Trophoblast cell (in vitro differentiated cells and primary cell): ENCODE data around the gene NR5A2.

Experiments used
- DNase-seq, 2 donors: peaks; one replicate each; pipeline ENCODE4 v3.0.0-alpha.2; 2016
- H2AFZ ChIP-seq: 2 replicates; pipeline ENCODE4 v1.6.1; 2013; ENCODE audit warnings: low read length, moderate library complexity, mild to moderate bottlenecking; ENCODE audit not compliant: insufficient read depth, poor library complexity
- H2AK5ac ChIP-seq: 2 replicates; pipeline ENCODE4 v1.6.1; 2013; ENCODE audit warnings: mild to moderate bottlenecking, low read length
- H2BK120ac ChIP-seq: 2 replicates; pipeline ENCODE4 v1.6.1; 2013; ENCODE audit warnings: low read length, mild to moderate bottlenecking, moderate library complexity; ENCODE audit not compliant: insufficient read depth, poor library complexity
- H2BK12ac ChIP-seq: 2 replicates; pipeline ENCODE4 v1.6.1; 2013; ENCODE audit warnings: mild to moderate bottlenecking, low read length, moderate library complexity
- H2BK5ac ChIP-seq: 2 replicates; pipeline ENCODE4 v1.6.1; 2013; ENCODE audit warnings: low read length, low read depth, moderate library complexity, mild to moderate bottlenecking; ENCODE audit not compliant: poor library complexity
- H3K14ac ChIP-seq: 2 replicates; pipeline ENCODE4 v1.6.1; 2013; ENCODE audit warnings: mild to moderate bottlenecking, low read length
- H3K18ac ChIP-seq: 2 replicates; pipeline ENCODE4 v1.6.1; 2013; ENCODE audit warnings: mild to moderate bottlenecking, low read length
- H3K23ac ChIP-seq: 2 replicates; pipeline ENCODE4 v1.6.1; 2013; ENCODE audit warnings: low read length
- H3K27ac ChIP-seq: 2 replicates; pipeline ENCODE4 v1.5.1; 2013; ENCODE audit warnings: low read depth, mild to moderate bottlenecking, inconsistent platforms, low read length, moderate library complexity
- H3K27me3 ChIP-seq: 2 replicates; pipeline ENCODE4 v1.6.1; 2013; ENCODE audit warnings: inconsistent platforms, mild to moderate bottlenecking, low read length, moderate library complexity; ENCODE audit not compliant: insufficient read depth
- H3K36me3 ChIP-seq, 2 experiments: 1 replicate in 1 of 2; 2 replicates in 1 of 2; pipeline ENCODE4 v1.6.1; 2013; ENCODE audit warnings: low read length in 2 of 2, mild to moderate bottlenecking in 2 of 2, moderate library complexity in 1 of 2; ENCODE audit not compliant: insufficient read depth in 2 of 2, control insufficient read depth in 1 of 2
- H3K4ac ChIP-seq: 2 replicates; pipeline ENCODE4 v1.6.1; 2013; ENCODE audit warnings: low read depth, mild to moderate bottlenecking, low read length, moderate library complexity
- H3K4me1 ChIP-seq, 2 experiments: 1 replicate in 1 of 2; 2 replicates in 1 of 2; pipeline ENCODE4 v1.6.1; 2013; ENCODE audit warnings: low read length in 2 of 2, mild to moderate bottlenecking in 2 of 2, moderate library complexity in 1 of 2; ENCODE audit not compliant: insufficient read depth in 2 of 2, control insufficient read depth in 1 of 2
- H3K4me2 ChIP-seq: 2 replicates; pipeline ENCODE4 v1.6.1; 2013; ENCODE audit warnings: inconsistent platforms, mild to moderate bottlenecking, low read length, moderate library complexity
- H3K4me3 ChIP-seq: 2 replicates; pipeline ENCODE4 v1.5.1; 2013; ENCODE audit warnings: mild to moderate bottlenecking, low read depth, low read length, inconsistent platforms
- H3K79me1 ChIP-seq: one replicate; pipeline ENCODE4 v1.6.1; 2013; ENCODE audit warnings: low read length
- H3K79me2 ChIP-seq: 2 replicates; pipeline ENCODE4 v1.6.1; 2013; ENCODE audit warnings: low read length, mild to moderate bottlenecking; ENCODE audit not compliant: control insufficient read depth, insufficient read depth, poor library complexity
- H3K9ac ChIP-seq: 2 replicates; pipeline ENCODE4 v1.6.1; 2013; ENCODE audit warnings: mild to moderate bottlenecking, low read length
- H3K9me3 ChIP-seq: 2 replicates; pipeline ENCODE4 v1.6.1; 2013; ENCODE audit warnings: low read depth, mild to moderate bottlenecking, control low read depth, inconsistent platforms, low read length; ENCODE audit not compliant: insufficient read depth
- H4K12ac ChIP-seq: 2 replicates; pipeline ENCODE4 v1.6.1; 2013; ENCODE audit warnings: low read depth, mild to moderate bottlenecking, low read length, moderate library complexity
- H4K8ac ChIP-seq: 2 replicates; pipeline ENCODE4 v1.6.1; 2013; ENCODE audit warnings: low read depth, mild to moderate bottlenecking, low read length, moderate library complexity
- H4K91ac ChIP-seq: one replicate; pipeline ENCODE4 v1.6.1; 2013; ENCODE audit warnings: low read depth, mild to moderate bottlenecking, low read length, moderate library complexity
- WGBS: extraction: QIAGEN DNeasy Blood & Tissue Kit; methylation state at CpG from one replicate; pipeline ENCODE4 v1.1.7; 2013; ENCODE audit warnings: missing lambda C conversion rate; ENCODE audit not compliant: insufficient read length, insufficient coverage; ENCODE audit errors: extremely low coverage; 5-methylcytosine and 5-hydroxymethylcytosine counted together

Gene NR5A2

GRCh38 chr1:200046115-200046514 is 18.6 kb downstream of the NR5A2 start:
- Histone ChIP-seq H3K4me1 (peaks cover 2 to 8% of the 10 kb centered on the region in 2 experiments), H4K12ac (no peak overlapping the region), H3K36me3 (no peaks in the 10 kb centered on the region), H3K18ac (no peak overlapping the region), H3K9me3 (no peaks in the 10 kb centered on the region), H3K23ac (no peak overlapping the region), H2BK120ac (no peak overlapping the region), H2AFZ (no peak overlapping the region), H3K14ac (no peak overlapping the region), H4K91ac (no peak overlapping the region), H3K27ac (no peak overlapping the region), H3K79me1 (no peaks in the 10 kb centered on the region), H3K4me3 (no peak overlapping the region), H3K4ac (no peak overlapping the region), H3K9ac (no peak overlapping the region), H3K79me2 (no peaks in the 10 kb centered on the region), H4K8ac (no peak overlapping the region), H2BK5ac (no peak overlapping the region), H3K4me2 (no peak overlapping the region), H2AK5ac (no peak overlapping the region), H2BK12ac (no peak overlapping the region), H3K27me3 (peaks cover 17% of the 10 kb centered on the region)
- no CpG with 5 or more reads among the region's 2 CpGs for WGBS
- no peak for DNase-seq

- no peak overlapping the region for H4K12ac ChIP-seq
- no peak overlapping the region for H2AFZ ChIP-seq
- H3K27ac ChIP-seq: no peak overlapping the region
- no peak overlapping the region for H4K8ac ChIP-seq
- no peak overlapping the region for H3K4me2 ChIP-seq
- no peak overlapping the region for H3K14ac ChIP-seq
- H3K36me3 ChIP-seq: no peaks in the 10 kb centered on the region
- WGBS: no CpG with 5 or more reads among the region's 5 CpGs
- DNase-seq: peak in 1 of 2 donors; percentile 38
- no peak overlapping the region for H2BK12ac ChIP-seq
- no peak overlapping the region for H3K18ac ChIP-seq
- H3K79me1 ChIP-seq: no peaks in the 10 kb centered on the region
- no peak overlapping the region for H2AK5ac ChIP-seq
- H3K4ac ChIP-seq: no peak overlapping the region
- H3K4me1 ChIP-seq: peaks cover 0 to 6% of the 10 kb centered on the region in 2 experiments
- no peak overlapping the region for H3K4me3 ChIP-seq
- no peak overlapping the region for H3K9ac ChIP-seq
- H3K23ac ChIP-seq: no peak overlapping the region
- H3K27me3 ChIP-seq: no peaks in the 10 kb centered on the region
- H3K9me3 ChIP-seq: no peaks in the 10 kb centered on the region
- no peak overlapping the region for H2BK120ac ChIP-seq
- no peak overlapping the region for H2BK5ac ChIP-seq
- H3K79me2 ChIP-seq: no peaks in the 10 kb centered on the region
- H4K91ac ChIP-seq: no peak overlapping the region
Measured at GRCh38 chr1:200048244-200048643, 20.7 kb downstream of the NR5A2 start.

- Histone ChIP-seq H3K9me3 (no peaks in the 10 kb centered on the region), H2BK12ac (no peak overlapping the region), H3K36me3 (no peaks in the 10 kb centered on the region), H3K14ac (no peak overlapping the region), H4K8ac (no peak overlapping the region), H3K4me2 (no peak overlapping the region), H2BK120ac (no peak overlapping the region), H3K18ac (no peak overlapping the region), H3K4me3 (no peak overlapping the region), H3K4ac (no peak overlapping the region), H3K23ac (no peak overlapping the region), H4K12ac (no peak overlapping the region), H3K4me1 (peaks cover 0 to 6% of the 10 kb centered on the region in 2 experiments), H3K79me2 (no peaks in the 10 kb centered on the region), H3K9ac (no peak overlapping the region), H4K91ac (no peak overlapping the region), H3K79me1 (no peaks in the 10 kb centered on the region), H3K27ac (no peak overlapping the region), H2AFZ (no peak overlapping the region), H3K27me3 (no peaks in the 10 kb centered on the region), H2AK5ac (no peak overlapping the region), H2BK5ac (no peak overlapping the region)
- no peak for DNase-seq
- no CpG with 5 or more reads among the region's 7 CpGs for WGBS
Measured at GRCh38 chr1:200049810-200050209, 22.3 kb downstream of the NR5A2 start.

- no peak overlapping the region for H4K8ac ChIP-seq
- H2BK120ac ChIP-seq: no peak overlapping the region
- H3K27ac ChIP-seq: no peak overlapping the region
- H3K4me2 ChIP-seq: no peak overlapping the region
- no peaks in the 10 kb centered on the region for H3K36me3 ChIP-seq
- H3K14ac ChIP-seq: no peak overlapping the region
- no CpG with 5 or more reads among the region's 4 CpGs for WGBS
- H3K4ac ChIP-seq: no peak overlapping the region
- H2AK5ac ChIP-seq: no peak overlapping the region
- no peak overlapping the region for H4K12ac ChIP-seq
- no peak overlapping the region for H2BK12ac ChIP-seq
- H4K91ac ChIP-seq: no peak overlapping the region
- no peaks in the 10 kb centered on the region for H3K79me1 ChIP-seq
- H3K9me3 ChIP-seq: no peaks in the 10 kb centered on the region
- DNase-seq: no peak
- H3K23ac ChIP-seq: no peak overlapping the region
- no peaks in the 10 kb centered on the region for H3K79me2 ChIP-seq
- H3K9ac ChIP-seq: no peak overlapping the region
- peaks cover 0 to 6% of the 10 kb centered on the region in 2 experiments for H3K4me1 ChIP-seq
- H2AFZ ChIP-seq: no peak overlapping the region
- H3K27me3 ChIP-seq: no peaks in the 10 kb centered on the region
- H3K4me3 ChIP-seq: no peak overlapping the region
- H3K18ac ChIP-seq: no peak overlapping the region
- H2BK5ac ChIP-seq: no peak overlapping the region
Measured at GRCh38 chr1:200051620-200052019, 24.1 kb downstream of the NR5A2 start.
